ENCODE measurements around the gene DHODH.

Gene DHODH

DNA sequence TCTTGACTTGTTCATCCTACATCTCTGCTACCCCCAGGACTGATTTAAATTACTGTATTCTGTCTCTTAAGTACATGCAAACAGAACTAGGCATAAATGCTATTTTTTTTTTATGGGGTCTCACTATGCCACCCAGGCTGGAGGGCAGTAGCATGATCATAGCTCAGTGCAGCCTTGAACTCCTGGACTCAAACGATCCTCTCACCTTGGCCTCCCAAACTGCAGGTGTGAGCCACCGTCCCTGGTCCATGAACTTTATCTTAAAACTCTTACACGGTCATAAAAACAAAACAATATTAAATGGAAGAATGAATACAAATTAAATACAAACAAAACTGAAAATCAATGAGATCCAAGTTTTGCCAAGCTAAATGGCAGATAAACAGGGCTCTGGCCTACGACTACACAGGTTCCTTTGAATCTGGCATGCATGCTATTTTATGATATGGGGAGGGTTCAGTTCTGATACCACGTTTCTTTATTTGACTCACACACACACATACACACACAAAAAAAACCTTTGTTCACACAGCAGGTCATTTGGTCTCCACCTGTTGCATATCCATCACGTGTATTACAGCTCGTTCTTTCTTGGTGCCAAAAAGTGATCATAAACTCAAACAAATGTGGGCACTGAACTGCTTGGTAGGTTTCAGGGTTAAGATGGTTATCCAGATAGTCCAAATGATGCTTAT is 7.2 kb upstream of the DHODH start:
- TF ChIP-seq, protein P1, sequence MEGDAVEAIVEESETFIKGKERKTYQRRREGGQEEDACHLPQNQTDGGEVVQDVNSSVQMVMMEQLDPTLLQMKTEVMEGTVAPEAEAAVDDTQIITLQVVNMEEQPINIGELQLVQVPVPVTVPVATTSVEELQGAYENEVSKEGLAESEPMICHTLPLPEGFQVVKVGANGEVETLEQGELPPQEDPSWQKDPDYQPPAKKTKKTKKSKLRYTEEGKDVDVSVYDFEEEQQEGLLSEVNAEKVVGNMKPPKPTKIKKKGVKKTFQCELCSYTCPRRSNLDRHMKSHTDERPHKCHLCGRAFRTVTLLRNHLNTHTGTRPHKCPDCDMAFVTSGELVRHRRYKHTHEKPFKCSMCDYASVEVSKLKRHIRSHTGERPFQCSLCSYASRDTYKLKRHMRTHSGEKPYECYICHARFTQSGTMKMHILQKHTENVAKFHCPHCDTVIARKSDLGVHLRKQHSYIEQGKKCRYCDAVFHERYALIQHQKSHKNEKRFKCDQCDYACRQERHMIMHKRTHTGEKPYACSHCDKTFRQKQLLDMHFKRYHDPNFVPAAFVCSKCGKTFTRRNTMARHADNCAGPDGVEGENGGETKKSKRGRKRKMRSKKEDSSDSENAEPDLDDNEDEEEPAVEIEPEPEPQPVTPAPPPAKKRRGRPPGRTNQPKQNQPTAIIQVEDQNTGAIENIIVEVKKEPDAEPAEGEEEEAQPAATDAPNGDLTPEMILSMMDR (conservative IDR thresholded peaks at IDR 0.05) = no peak
- no peak for TF ChIP-seq ZFX (IDR thresholded peaks at IDR 0.05)
- H3K27ac ChIP-seq = no peak overlapping the region

DNA sequence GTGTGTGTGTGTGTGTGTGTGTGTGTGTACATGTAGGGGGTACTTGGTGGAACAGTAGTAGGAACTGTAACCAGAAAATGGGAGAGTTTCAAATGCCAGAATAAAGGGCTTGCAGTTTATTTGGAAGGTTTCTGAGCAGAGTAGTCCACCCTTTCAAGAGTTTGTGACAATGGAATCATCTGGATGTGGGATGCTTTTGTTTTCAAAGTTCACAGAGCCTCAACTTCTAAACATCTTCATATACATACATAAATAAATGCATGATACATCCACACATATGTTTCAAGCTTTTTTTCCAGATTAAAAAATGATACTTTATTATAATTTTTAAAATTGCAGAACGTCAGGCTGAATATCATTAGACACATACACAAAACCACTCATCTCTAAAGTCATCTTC is 5.9 kb upstream of the DHODH start:
- TF ChIP-seq, protein P1 (conservative IDR thresholded peaks at IDR 0.05) = no peak
- no peak for TF ChIP-seq ZFX (IDR thresholded peaks at IDR 0.05)
- no peak overlapping the region for H3K27ac ChIP-seq

DNA sequence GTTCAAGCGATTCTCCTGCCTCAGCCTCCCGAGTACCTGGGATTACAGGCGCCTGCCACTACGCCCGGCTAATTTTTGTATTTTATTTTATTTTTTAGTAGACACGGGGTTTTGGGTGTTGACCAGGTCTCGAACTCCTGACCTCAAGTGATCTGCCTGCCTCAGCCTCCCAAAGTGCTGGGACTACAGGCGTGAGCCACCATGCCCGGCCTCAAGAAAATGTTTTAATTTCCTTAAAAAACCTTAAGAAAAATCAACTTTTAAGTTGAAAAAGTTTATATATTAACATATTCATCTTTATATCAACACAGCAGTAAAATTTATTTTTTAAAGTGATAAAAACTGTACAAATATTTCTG is 500 bp upstream of the DHODH start:
- peak overlapping the region; percentile 82 for H3K27ac ChIP-seq

DNA sequence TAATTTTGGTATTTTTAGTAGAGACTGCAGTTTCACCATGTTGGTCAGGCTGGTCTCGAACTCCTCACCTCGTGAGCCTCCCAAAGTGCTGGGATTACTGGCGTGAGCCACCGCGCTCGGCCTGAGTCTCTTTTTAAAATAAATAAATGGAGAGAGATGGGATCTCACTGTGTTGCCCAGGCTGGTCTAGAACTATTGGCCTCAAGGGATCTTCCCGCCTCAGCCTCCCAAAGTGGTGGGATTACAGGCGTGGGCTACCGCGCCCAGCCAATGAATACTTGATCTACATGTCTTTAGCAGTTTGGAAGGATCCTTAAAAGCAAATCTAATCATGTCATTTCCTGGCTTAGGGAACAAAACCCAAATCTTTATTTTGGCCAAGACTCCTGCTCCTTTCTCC is 1.2 kb downstream of the DHODH start:
- no peak overlapping the region for H3K27ac ChIP-seq
- TF ChIP-seq, protein P1 (conservative IDR thresholded peaks at IDR 0.05) = no peak
- no peak for TF ChIP-seq ZFX (IDR thresholded peaks at IDR 0.05)

DNA sequence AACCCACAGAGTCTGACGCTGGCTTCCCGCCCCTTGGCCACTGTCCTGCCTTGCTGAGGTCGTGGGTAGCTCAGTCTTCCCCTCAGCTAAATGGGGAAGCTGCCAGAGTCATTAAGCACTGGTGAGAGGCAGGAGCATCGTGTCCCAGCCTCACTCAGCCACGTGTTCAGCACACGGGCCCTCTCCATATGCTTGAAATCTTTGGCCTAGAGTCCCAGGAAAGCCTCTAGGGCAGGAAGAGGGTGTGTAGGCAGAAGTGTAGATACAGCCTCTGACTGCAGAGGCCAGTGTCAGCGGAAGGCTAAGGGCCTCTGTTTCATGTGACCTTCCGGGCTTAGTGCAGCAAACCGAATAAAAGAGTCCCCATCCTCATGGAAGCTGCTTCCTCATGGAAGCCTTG is 4.1 kb downstream of the DHODH start:
- no peak for TF ChIP-seq ZFX (IDR thresholded peaks at IDR 0.05)
- TF ChIP-seq, protein P1 (conservative IDR thresholded peaks at IDR 0.05) = no peak
- H3K27ac ChIP-seq = no peak overlapping the region

- TF ChIP-seq, protein P1 (conservative IDR thresholded peaks at IDR 0.05) = no peak
- TF ChIP-seq ZFX (IDR thresholded peaks at IDR 0.05) = no peak
Observed at GRCh38 chr16:72013389-72013788, 4.8 kb downstream of the DHODH start.

DNA sequence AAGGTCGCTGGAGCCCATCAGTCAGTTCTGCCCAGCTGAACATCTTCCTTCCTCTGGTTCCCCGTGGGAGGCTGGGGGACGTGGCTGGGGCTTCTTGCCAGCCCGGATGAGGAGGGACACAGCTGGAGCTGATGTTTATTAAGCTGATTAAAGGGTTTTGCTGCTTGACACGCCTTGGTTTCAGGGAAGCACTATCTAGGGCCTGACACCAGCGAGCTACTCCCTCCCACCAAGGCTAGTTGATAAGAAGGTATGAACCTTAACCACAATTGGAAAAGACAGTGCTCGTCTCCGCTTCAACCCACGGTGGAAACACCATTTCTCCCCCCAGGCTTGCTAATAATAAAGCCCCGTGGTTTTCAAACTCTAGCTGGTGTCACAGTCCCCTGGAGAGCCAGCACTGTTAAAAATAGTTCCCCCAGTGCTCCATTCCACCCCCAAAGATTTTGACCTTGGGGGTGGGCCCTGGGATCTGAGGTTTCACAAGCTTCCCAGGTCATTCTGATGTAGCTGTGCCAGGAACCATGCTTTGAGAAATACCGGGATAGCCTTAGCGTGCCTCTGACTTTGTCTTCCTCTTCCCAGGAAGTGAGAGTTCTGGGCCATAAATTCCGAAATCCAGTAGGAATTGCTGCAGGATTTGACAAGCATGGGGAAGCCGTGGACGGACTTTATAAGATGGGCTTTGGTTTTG is 5.5 kb downstream of the DHODH start:
- TF ChIP-seq, protein P1 (conservative IDR thresholded peaks at IDR 0.05) = no peak
- no peak for TF ChIP-seq ZFX (IDR thresholded peaks at IDR 0.05)
- H3K27ac ChIP-seq = no peak overlapping the region

More at GRCh38 chr16:72013389-72013788, 4.8 kb downstream of the DHODH start:
- H3K27ac ChIP-seq = no peak overlapping the region

GRCh38 chr16:72014675-72015074 is 6.1 kb downstream of the DHODH start:
- H3K27ac ChIP-seq = no peak overlapping the region
- TF ChIP-seq ZFX (IDR thresholded peaks at IDR 0.05) = no peak
- TF ChIP-seq, protein P1 (conservative IDR thresholded peaks at IDR 0.05) = no peak
